ENCODE results near the gene RIPK4.
A peak's percentile ranks its signal among the peaks of the same experiment; 100 is the strongest.

The RIPK4 gene

DNA sequence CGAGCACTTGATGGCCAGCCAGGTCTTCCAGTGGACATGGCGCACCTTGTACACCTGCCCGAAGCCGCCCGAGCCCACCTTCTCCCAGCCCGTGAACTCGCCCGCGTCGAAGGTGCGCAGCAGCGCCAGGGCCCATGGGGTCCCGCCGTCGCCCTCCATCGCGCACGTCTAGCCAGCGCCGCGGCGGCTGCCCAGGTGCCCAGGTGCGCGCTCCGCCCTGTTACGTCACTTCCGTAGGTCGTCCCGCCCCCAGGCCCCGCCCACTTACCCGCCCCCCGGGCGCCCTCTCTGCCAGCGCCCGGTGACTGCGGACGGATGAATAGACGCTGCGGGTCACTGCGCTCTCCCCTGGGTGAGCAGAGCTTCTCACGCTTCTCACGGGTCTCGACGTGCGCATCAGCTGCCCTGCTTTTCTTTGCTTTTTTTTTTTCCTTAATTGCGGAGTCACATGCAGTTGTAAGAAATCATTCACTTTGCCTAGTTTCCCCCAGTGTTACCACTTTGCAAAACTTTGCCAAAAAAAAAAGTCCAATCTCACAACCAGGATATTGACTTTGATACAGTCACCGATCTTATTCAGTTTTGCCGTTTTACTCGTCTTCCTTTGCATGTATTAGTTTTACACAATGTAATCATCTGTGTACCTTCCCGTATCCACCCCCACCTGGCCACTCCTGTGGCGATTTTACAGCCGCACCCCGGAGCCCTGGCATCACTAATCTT is at the start of gene RIPK4:
Gene RIPK4, minus strand, starts transcription at position 170 of the 723 bp plus-strand sequence. Its CDS starts 11 bp downstream, at position 159.
- Histone ChIP-seq H3K36me3 (ENCODE audit: control insufficient read depth, insufficient read depth, low read length) (no peaks in the 10 kb centered on the region), H3K9ac (ENCODE audit: low read length) (no peak within 1 kb of the TSS), H3K27ac (ENCODE audit: low read depth, low read length) (peak within 1 kb of the TSS; percentile 12), H3K27me3 (ENCODE audit: control insufficient read depth, insufficient read depth, low read length) (peaks cover 35% of the 10 kb centered on the region), H3K4me1 (ENCODE audit: control insufficient read depth, insufficient read depth, low read length) (peaks cover 4% of the 10 kb centered on the region), H3K4me3 (ENCODE audit: low read length) (peak within 1 kb of the TSS; percentile 51)

DNA sequence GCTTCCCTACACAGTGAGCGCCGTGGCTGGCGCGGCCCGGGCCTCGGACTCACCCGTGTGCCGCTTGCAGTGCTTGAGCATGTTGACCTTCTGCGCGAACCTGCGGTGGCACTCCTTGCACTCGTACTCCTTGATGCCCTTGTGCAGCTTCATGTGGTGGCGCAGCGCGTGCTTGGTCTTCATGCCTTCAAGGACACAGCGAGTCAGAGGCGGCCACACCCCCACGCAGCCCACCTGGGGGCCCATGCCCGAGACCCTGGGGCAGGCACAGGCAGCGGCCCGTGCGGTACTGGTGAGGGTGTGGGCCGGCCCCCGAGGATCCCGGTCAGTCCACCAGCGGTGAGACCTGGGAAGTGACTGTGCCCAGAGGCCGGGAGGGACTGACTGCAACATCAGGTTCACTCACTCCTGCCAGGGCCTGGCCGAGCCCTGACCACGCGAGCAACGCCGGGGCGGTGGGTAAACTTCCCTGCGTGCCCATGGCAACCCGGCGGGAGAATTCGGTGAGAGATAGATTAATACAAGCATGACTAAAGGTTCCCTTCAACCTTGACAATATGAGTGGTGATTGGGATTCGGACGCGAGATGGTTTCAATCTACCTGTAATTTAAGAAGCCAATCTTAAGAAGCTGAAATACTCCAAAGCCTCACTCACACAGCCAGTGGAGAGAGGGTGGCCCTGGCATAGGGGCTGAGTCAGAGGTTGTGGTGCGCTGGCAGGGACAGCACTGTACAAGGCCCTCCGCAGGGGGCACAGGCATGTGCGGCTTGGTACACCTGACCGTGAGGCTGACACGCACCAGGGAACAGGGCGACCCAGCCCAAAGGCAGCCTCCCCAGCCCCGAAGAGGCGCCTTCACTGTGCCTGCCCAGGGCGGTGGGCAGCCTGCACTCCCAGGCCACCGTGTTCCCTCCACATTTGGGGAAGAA is 49.1 kb upstream of the RIPK4 start:
- Histone ChIP-seq H3K36me3 (ENCODE audit: control insufficient read depth, insufficient read depth, low read length) (peaks cover 4% of the 10 kb centered on the region), H3K27me3 (ENCODE audit: control insufficient read depth, insufficient read depth, low read length) (no peaks in the 10 kb centered on the region), H3K27ac (ENCODE audit: low read depth, low read length) (no peak overlapping the region), H3K4me1 (ENCODE audit: control insufficient read depth, insufficient read depth, low read length) (no peaks in the 10 kb centered on the region), H3K4me3 (ENCODE audit: low read length) (no peak overlapping the region), H3K9ac (ENCODE audit: low read length) (no peak overlapping the region)

DNA sequence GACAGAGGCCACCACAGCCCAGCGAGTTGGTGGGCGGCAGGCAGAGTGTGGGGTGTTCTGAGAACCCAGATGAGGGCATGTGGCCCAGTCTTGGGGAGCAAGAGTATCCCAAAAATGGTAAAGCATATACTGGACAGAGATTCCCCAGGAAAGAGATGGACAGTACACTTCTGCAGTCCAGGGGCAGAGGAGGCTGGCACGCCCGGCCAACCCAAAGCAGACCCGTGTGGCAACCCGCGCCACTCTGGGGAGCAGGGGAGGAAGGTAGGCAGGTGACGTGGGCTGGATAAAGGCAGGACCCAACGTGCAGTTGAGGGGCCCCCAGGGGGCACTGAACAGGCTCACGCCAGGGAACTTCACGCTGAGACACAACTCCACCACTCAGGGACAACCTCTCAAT is 46.4 kb upstream of the RIPK4 start:
- H3K9ac ChIP-seq (ENCODE audit: low read length) = no peak overlapping the region
- H3K27me3 ChIP-seq (ENCODE audit: control insufficient read depth, insufficient read depth, low read length) = no peaks in the 10 kb centered on the region
- H3K4me3 ChIP-seq (ENCODE audit: low read length) = no peak overlapping the region
- H3K36me3 ChIP-seq (ENCODE audit: control insufficient read depth, insufficient read depth, low read length) = peaks cover 15% of the 10 kb centered on the region
- no peak overlapping the region for H3K27ac ChIP-seq (ENCODE audit: low read depth, low read length)
- H3K4me1 ChIP-seq (ENCODE audit: control insufficient read depth, insufficient read depth, low read length) = no peaks in the 10 kb centered on the region

DNA sequence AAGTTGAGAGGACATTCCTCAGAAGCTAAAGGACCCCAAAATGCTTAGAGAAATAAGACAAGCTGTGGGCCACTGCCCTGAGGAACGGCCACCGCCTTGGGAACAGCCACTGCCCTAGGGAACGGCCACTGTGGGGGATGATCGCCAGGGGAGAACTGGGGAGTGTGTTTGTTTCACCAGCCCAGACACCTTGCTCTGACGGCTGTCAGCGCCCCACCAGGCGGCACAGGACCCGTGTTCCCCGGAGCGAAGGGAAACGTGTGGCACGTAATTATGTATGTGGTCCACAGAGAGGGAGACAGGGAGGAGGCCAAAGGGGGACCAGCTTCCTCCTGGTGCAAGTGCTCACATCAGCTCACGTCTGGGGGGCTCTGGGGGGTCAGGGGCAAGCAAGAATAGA is 45.8 kb upstream of the RIPK4 start:
- Histone ChIP-seq H3K4me3 (ENCODE audit: low read length) (no peak overlapping the region), H3K9ac (ENCODE audit: low read length) (no peak overlapping the region), H3K36me3 (ENCODE audit: control insufficient read depth, insufficient read depth, low read length) (peaks cover 15% of the 10 kb centered on the region), H3K4me1 (ENCODE audit: control insufficient read depth, insufficient read depth, low read length) (no peaks in the 10 kb centered on the region), H3K27ac (ENCODE audit: low read depth, low read length) (no peak overlapping the region), H3K27me3 (ENCODE audit: control insufficient read depth, insufficient read depth, low read length) (no peaks in the 10 kb centered on the region)

DNA sequence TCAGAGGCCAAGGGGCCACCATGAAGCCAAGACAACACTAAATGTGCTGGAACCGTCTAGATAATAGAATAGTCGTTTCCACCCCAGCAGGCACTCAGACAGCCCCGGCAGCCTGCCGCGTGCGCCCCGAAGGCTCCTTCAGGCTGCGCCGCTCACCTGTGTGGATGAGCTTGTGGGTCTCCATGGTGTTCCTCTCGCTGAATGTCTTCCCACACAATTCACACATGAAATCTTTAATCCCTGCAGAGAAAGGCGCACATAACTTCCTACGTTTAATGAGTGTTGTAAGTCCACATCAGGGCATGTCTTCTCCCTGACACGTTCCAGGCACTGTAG is 43.7 kb upstream of the RIPK4 start:
- Histone ChIP-seq H3K4me3 (ENCODE audit: low read length) (no peak overlapping the region), H3K4me1 (ENCODE audit: control insufficient read depth, insufficient read depth, low read length) (no peaks in the 10 kb centered on the region), H3K27ac (ENCODE audit: low read depth, low read length) (no peak overlapping the region), H3K9ac (ENCODE audit: low read length) (no peak overlapping the region), H3K36me3 (ENCODE audit: control insufficient read depth, insufficient read depth, low read length) (peaks cover 15% of the 10 kb centered on the region), H3K27me3 (ENCODE audit: control insufficient read depth, insufficient read depth, low read length) (no peaks in the 10 kb centered on the region)

DNA sequence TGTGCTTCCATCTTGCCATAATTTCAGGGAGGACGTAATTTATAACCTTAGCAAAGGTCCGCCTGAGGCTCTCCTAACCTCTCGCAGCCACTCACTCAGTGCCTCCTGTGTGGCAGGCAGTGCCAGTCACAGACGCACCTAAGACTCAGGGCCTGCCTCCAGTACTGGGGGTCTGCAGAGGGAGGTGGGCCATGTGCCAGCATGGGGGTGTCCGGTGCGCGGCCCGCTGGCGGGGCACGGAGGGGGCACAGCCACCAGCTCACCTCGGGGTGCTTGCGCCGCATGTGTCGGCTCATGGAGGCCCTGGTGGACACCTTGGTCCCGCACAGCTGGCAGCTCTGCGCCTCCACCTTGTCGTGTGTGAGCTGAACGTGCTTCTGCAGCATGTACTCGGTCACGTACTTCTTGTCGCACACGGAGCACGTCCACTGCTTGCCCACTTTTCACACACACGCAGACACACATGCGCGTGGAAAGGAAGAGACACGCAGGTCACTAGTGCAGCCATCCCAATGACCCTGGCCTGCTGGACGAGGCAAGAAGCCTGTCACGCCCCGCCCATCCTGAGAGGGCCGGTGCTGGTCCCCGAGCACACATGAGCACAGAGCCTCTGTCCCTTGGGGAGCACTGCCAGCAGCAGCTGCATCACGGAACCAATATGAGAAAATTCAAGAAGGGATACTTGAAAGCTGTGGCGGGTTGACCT is 43.2 kb upstream of the RIPK4 start:
- Histone ChIP-seq H3K9ac (ENCODE audit: low read length) (no peak overlapping the region), H3K27me3 (ENCODE audit: control insufficient read depth, insufficient read depth, low read length) (no peaks in the 10 kb centered on the region), H3K4me3 (ENCODE audit: low read length) (no peak overlapping the region), H3K4me1 (ENCODE audit: control insufficient read depth, insufficient read depth, low read length) (no peaks in the 10 kb centered on the region), H3K27ac (ENCODE audit: low read depth, low read length) (no peak overlapping the region), H3K36me3 (ENCODE audit: control insufficient read depth, insufficient read depth, low read length) (peaks cover 13% of the 10 kb centered on the region)

DNA sequence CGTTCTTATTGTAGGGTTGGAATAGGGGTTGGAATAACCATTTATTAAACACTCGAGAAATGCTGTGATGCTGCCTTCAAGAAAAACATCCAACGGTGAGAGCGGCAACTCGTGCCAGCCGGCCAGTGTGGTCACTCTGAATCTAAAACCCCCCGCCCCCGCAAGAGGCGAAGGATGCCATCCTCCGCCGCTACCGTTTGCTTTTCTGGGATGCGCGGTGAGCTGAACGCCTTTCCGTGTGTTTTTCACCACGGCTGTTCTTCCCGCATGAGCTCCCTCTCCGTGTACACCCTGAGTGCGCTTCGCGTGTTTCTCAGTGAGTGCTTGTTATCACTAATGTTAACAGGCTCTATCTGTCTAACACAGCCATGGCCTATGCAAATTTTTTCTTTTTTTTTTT is 42.0 kb upstream of the RIPK4 start:
- Histone ChIP-seq H3K4me1 (ENCODE audit: control insufficient read depth, insufficient read depth, low read length) (no peaks in the 10 kb centered on the region), H3K27me3 (ENCODE audit: control insufficient read depth, insufficient read depth, low read length) (no peaks in the 10 kb centered on the region), H3K9ac (ENCODE audit: low read length) (no peak overlapping the region), H3K36me3 (ENCODE audit: control insufficient read depth, insufficient read depth, low read length) (peaks cover 11% of the 10 kb centered on the region), H3K27ac (ENCODE audit: low read depth, low read length) (no peak overlapping the region), H3K4me3 (ENCODE audit: low read length) (no peak overlapping the region)

DNA sequence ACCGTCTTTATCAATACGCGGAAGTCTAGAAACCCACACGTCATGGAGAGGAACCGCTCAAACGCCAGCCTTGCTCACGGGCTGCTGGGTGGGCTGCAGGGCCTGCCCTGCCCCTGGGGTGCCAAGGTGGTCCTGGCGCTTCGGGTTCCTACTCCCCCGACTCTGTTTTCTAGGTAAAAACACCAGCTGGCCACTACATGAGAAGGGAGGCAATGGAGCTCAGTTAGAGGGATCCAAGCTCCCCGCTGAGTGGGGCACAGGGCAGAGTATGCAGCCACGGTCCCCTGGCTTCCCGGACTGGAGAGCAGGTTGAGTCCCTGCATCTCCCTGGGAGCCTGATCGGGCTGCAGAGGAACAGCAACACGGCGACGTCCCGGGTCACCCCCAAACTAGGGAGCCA is 41.2 kb upstream of the RIPK4 start:
- no peak overlapping the region for H3K27ac ChIP-seq (ENCODE audit: low read depth, low read length)
- H3K4me3 ChIP-seq (ENCODE audit: low read length) = no peak overlapping the region
- H3K9ac ChIP-seq (ENCODE audit: low read length) = no peak overlapping the region
- peaks cover 11% of the 10 kb centered on the region for H3K36me3 ChIP-seq (ENCODE audit: control insufficient read depth, insufficient read depth, low read length)
- H3K4me1 ChIP-seq (ENCODE audit: control insufficient read depth, insufficient read depth, low read length) = peaks cover 5% of the 10 kb centered on the region
- no peaks in the 10 kb centered on the region for H3K27me3 ChIP-seq (ENCODE audit: control insufficient read depth, insufficient read depth, low read length)

DNA sequence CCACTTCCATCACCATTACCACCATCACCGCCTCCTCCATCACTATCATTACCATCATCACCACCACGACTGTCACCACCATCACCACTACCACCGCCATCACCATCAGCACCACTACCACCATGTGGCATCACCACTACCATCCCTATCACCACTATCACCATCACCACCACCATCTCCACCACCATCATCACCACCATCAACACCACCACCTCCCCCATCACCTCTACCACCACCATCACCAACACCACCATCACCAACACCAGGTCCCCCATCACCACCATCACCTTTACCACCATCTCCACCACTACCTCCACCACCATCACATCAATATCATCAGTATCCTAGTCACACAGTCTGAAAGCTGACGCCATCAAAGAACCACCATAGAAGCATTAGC is 39.9 kb upstream of the RIPK4 start:
- H3K4me1 ChIP-seq (ENCODE audit: control insufficient read depth, insufficient read depth, low read length) = peaks cover 9% of the 10 kb centered on the region
- H3K27me3 ChIP-seq (ENCODE audit: control insufficient read depth, insufficient read depth, low read length) = no peaks in the 10 kb centered on the region
- H3K4me3 ChIP-seq (ENCODE audit: low read length) = no peak overlapping the region
- H3K36me3 ChIP-seq (ENCODE audit: control insufficient read depth, insufficient read depth, low read length) = peaks cover 11% of the 10 kb centered on the region
- no peak overlapping the region for H3K9ac ChIP-seq (ENCODE audit: low read length)
- no peak overlapping the region for H3K27ac ChIP-seq (ENCODE audit: low read depth, low read length)

DNA sequence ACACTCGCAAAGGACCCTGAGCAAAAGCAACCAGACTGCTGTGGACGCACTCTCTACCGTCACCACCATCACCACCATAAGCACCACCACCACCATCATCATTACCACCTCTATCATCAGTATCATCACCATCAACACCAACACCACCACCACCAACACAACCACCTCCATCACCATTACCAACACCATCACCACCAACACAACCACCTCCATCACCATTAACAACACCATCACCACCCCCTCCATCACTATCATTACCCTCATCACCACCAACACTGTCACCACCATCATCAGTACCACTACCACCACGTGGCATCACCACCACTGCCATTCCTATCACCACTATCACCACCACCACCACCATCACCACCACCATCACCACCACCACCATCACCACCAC is 38.8 kb upstream of the RIPK4 start:
- no peak overlapping the region for H3K4me3 ChIP-seq (ENCODE audit: low read length)
- no peak overlapping the region for H3K27ac ChIP-seq (ENCODE audit: low read depth, low read length)
- no peaks in the 10 kb centered on the region for H3K27me3 ChIP-seq (ENCODE audit: control insufficient read depth, insufficient read depth, low read length)
- peaks cover 9% of the 10 kb centered on the region for H3K4me1 ChIP-seq (ENCODE audit: control insufficient read depth, insufficient read depth, low read length)
- H3K9ac ChIP-seq (ENCODE audit: low read length) = no peak overlapping the region
- peaks cover 10% of the 10 kb centered on the region for H3K36me3 ChIP-seq (ENCODE audit: control insufficient read depth, insufficient read depth, low read length)

DNA sequence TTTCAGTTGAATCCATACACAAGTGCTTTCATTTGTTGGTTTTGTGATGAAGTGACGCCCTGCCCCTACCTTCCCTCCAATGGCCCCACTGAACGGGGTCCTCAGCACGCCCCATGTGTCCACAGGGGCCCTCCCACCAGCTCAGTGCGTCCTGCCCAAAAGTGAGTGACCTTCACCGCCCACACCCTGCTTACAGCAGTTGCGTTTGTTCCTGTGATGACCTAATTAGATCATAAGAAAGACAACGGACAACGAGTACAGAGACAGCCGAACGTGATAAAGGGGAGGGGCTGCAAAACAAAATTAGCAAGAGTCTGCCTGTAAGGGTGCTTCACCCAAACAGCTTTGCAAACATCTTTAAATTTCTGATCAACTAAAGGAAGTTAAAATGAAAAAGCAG is 38.2 kb upstream of the RIPK4 start:
- H3K9ac ChIP-seq (ENCODE audit: low read length) = no peak overlapping the region
- H3K4me3 ChIP-seq (ENCODE audit: low read length) = no peak overlapping the region
- peaks cover 6% of the 10 kb centered on the region for H3K36me3 ChIP-seq (ENCODE audit: control insufficient read depth, insufficient read depth, low read length)
- H3K4me1 ChIP-seq (ENCODE audit: control insufficient read depth, insufficient read depth, low read length) = peaks cover 9% of the 10 kb centered on the region
- H3K27ac ChIP-seq (ENCODE audit: low read depth, low read length) = no peak overlapping the region
- no peaks in the 10 kb centered on the region for H3K27me3 ChIP-seq (ENCODE audit: control insufficient read depth, insufficient read depth, low read length)

DNA sequence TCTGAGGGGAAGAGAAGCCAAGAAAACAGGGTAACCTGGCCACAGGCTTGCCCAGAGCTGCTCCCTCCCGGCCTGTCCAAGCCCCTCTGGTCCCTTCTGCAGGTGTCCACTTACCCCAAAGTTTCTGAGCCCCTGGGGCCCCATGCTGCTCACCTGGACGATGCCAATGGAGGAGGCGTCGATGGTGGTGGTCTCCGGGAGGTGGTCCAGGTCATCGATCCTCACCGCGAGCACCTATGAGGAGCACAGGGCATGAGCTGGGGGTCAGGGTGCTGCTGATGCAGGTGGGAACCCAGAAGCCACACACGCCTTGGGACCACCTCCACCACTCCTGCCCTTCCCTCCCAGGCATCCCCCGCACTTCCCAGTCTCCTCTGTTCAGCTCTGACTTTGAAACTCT is 37.5 kb upstream of the RIPK4 start:
- peaks cover 2% of the 10 kb centered on the region for H3K36me3 ChIP-seq (ENCODE audit: control insufficient read depth, insufficient read depth, low read length)
- no peak overlapping the region for H3K9ac ChIP-seq (ENCODE audit: low read length)
- no peak overlapping the region for H3K4me3 ChIP-seq (ENCODE audit: low read length)
- no peaks in the 10 kb centered on the region for H3K27me3 ChIP-seq (ENCODE audit: control insufficient read depth, insufficient read depth, low read length)
- H3K27ac ChIP-seq (ENCODE audit: low read depth, low read length) = no peak overlapping the region
- peaks cover 9% of the 10 kb centered on the region for H3K4me1 ChIP-seq (ENCODE audit: control insufficient read depth, insufficient read depth, low read length)
